T-helper 17 cell (primary cell): ENCODE results near the gene CD55. TPM values are rescaled to one million over a fixed set of nuclear protein-coding genes. Genes with fewer than 3 reads are reported as not detected.

Source experiments
- ATAC-seq: fragments of 150-1000 bp; cut with Tn5 transposase; 2 replicates; pipeline ENCODE4 v1.10.0; 2021; ENCODE audit warnings: mild to moderate bottlenecking, moderate library complexity
- DNase-seq, 3 donors: peaks; one replicate each; pipeline versions ENCODE4 v3.0.0 to v3.0.0-alpha.2; 2020 to 2021
- H3K9me3 ChIP-seq: one replicate; pipeline ENCODE4 v1.7.0; 2013; ENCODE audit warnings: low read length, mild to moderate bottlenecking; ENCODE audit not compliant: control insufficient read depth, poor library complexity, severe bottlenecking
- H3K27ac Mint-ChIP-seq: one replicate; pipeline ENCODE4 v1.8.0; 2022; ENCODE audit warnings: mild to moderate bottlenecking, moderate library complexity, mixed read lengths
- H3K27me3 Mint-ChIP-seq: one replicate; pipeline ENCODE4 v1.8.0; 2022; ENCODE audit warnings: mixed read lengths
- H3K36me3 Mint-ChIP-seq: one replicate; pipeline ENCODE4 v1.8.0; 2022; ENCODE audit warnings: low read depth, mixed read lengths
- H3K4me1 Mint-ChIP-seq: one replicate; pipeline ENCODE4 v1.8.0; 2022; ENCODE audit warnings: mild to moderate bottlenecking, mixed read lengths
- H3K4me3 Mint-ChIP-seq: one replicate; pipeline ENCODE4 v1.8.0; 2022; ENCODE audit warnings: mild to moderate bottlenecking, moderate library complexity, mixed read lengths
- total RNA-seq, 4 donors: library from RNA in 2 of 4; stranded (reverse) in 2 of 4; gene quantifications; one replicate each; pipeline ENCODE4 v1.2.3 and lab custom pipeline; 2022 to 2026

The CD55 gene
- 100 to 1,000 TPM in 1 of 2 donors, 10 to 100 TPM in 1; 98.3 to 133 TPM for total RNA-seq
- 131 to 145 reads per million in 2 donors for total RNA-seq (lab: John Stamatoyannopoulos, UW)

GRCh38 chr1:207321079-207321789 is at the start of gene CD55:
Gene CD55, plus strand, starts transcription at chr1:207321678. Its CDS starts 88 bp downstream, at chr1:207321766.
- H3K9me3 ChIP-seq, result no peaks in the 10 kb centered on the region
- peak; percentile 95 to 99 (median 95) for DNase-seq
- no peaks in the 10 kb centered on the region for H3K27me3 Mint-ChIP-seq
- H3K27ac Mint-ChIP-seq, result peak within 1 kb of the TSS; percentile 99
- H3K4me1 Mint-ChIP-seq, result peaks cover 23% of the 10 kb centered on the region
- ATAC-seq, result peak; percentile 92
- H3K36me3 Mint-ChIP-seq, result no peaks in the 10 kb centered on the region
- peak within 1 kb of the TSS; percentile 97 for H3K4me3 Mint-ChIP-seq

- H3K27me3 Mint-ChIP-seq, result no peaks in the 10 kb centered on the region
- no peaks in the 10 kb centered on the region for H3K36me3 Mint-ChIP-seq
These were observed 46.6 kb upstream of the CD55 start for GRCh38 chr1:207274882-207275281.

GRCh38 chr1:207276465-207276864 is 45.0 kb upstream of the CD55 start:
- Mint-ChIP-seq H3K27ac (no peak overlapping the region), H3K4me3 (no peak overlapping the region)
- DNase-seq, result no peak

More at GRCh38 chr1:207274882-207275281, 46.6 kb upstream of the CD55 start:
- Mint-ChIP-seq H3K4me1 (peaks cover 2% of the 10 kb centered on the region), H3K4me3 (no peak overlapping the region), H3K27ac (no peak overlapping the region)
- no peaks in the 10 kb centered on the region for H3K9me3 ChIP-seq
- no peak for DNase-seq
- ATAC-seq, result no peak

GRCh38 chr1:207277241-207277640 is 44.2 kb upstream of the CD55 start:
- no peaks in the 10 kb centered on the region for H3K27me3 Mint-ChIP-seq
- no peak overlapping the region for H3K27ac Mint-ChIP-seq
- peaks cover 6% of the 10 kb centered on the region for H3K4me1 Mint-ChIP-seq
- no peaks in the 10 kb centered on the region for H3K9me3 ChIP-seq
- no peak overlapping the region for H3K4me3 Mint-ChIP-seq
- no peak for DNase-seq
- no peaks in the 10 kb centered on the region for H3K36me3 Mint-ChIP-seq
- no peak for ATAC-seq

More at GRCh38 chr1:207276465-207276864, 45.0 kb upstream of the CD55 start:
- Mint-ChIP-seq H3K27me3 (no peaks in the 10 kb centered on the region), H3K36me3 (no peaks in the 10 kb centered on the region), H3K4me1 (peaks cover 2% of the 10 kb centered on the region)
- no peaks in the 10 kb centered on the region for H3K9me3 ChIP-seq
- no peak for ATAC-seq

- no peaks in the 10 kb centered on the region for H3K36me3 Mint-ChIP-seq
- no peaks in the 10 kb centered on the region for H3K9me3 ChIP-seq
- H3K4me1 Mint-ChIP-seq, result peaks cover 20% of the 10 kb centered on the region
- DNase-seq (no peak), ATAC-seq (no peak)
- no peak overlapping the region for H3K4me3 Mint-ChIP-seq
- no peaks in the 10 kb centered on the region for H3K27me3 Mint-ChIP-seq
- H3K27ac Mint-ChIP-seq, result no peak overlapping the region
These were observed 41.8 kb upstream of the CD55 start for GRCh38 chr1:207279652-207280051.

GRCh38 chr1:207280706-207281105 is 40.8 kb upstream of the CD55 start:
- Mint-ChIP-seq H3K4me3 (no peak overlapping the region), H3K27me3 (no peaks in the 10 kb centered on the region), H3K4me1 (peaks cover 20% of the 10 kb centered on the region)

GRCh38 chr1:207282058-207282457 is 39.4 kb upstream of the CD55 start:
- Mint-ChIP-seq H3K27me3 (no peaks in the 10 kb centered on the region), H3K4me3 (no peak overlapping the region), H3K27ac (peak overlapping the region; percentile 1), H3K36me3 (no peaks in the 10 kb centered on the region), H3K4me1 (peaks cover 20% of the 10 kb centered on the region)
- no peaks in the 10 kb centered on the region for H3K9me3 ChIP-seq
- DNase-seq (no peak), ATAC-seq (no peak)

More at GRCh38 chr1:207280706-207281105, 40.8 kb upstream of the CD55 start:
- H3K27ac Mint-ChIP-seq, result no peak overlapping the region
- DNase-seq (no peak), ATAC-seq (no peak)
- no peaks in the 10 kb centered on the region for H3K9me3 ChIP-seq
- no peaks in the 10 kb centered on the region for H3K36me3 Mint-ChIP-seq

- no peaks in the 10 kb centered on the region for H3K9me3 ChIP-seq
- H3K27me3 Mint-ChIP-seq, result peaks cover 1% of the 10 kb centered on the region
- DNase-seq (no peak), ATAC-seq (no peak)
- peaks cover 17% of the 10 kb centered on the region for H3K4me1 Mint-ChIP-seq
- H3K4me3 Mint-ChIP-seq, result peak overlapping the region; percentile 57
- no peak overlapping the region for H3K27ac Mint-ChIP-seq
- no peaks in the 10 kb centered on the region for H3K36me3 Mint-ChIP-seq
These were observed 38.7 kb upstream of the CD55 start for GRCh38 chr1:207282496-207283380.

GRCh38 chr1:207283421-207283820 is 38.1 kb upstream of the CD55 start:
- Mint-ChIP-seq H3K4me3 (no peak overlapping the region), H3K27ac (no peak overlapping the region), H3K4me1 (peaks cover 17% of the 10 kb centered on the region), H3K27me3 (peaks cover 8% of the 10 kb centered on the region), H3K36me3 (no peaks in the 10 kb centered on the region)
- DNase-seq (no peak), ATAC-seq (no peak)
- no peaks in the 10 kb centered on the region for H3K9me3 ChIP-seq

GRCh38 chr1:207284209-207284897 is 37.1 kb upstream of the CD55 start:
- Mint-ChIP-seq H3K36me3 (no peaks in the 10 kb centered on the region), H3K4me3 (no peak overlapping the region), H3K4me1 (peaks cover 17% of the 10 kb centered on the region), H3K27me3 (peaks cover 9% of the 10 kb centered on the region), H3K27ac (no peak overlapping the region)
- ATAC-seq (no peak), DNase-seq (no peak)
- no peaks in the 10 kb centered on the region for H3K9me3 ChIP-seq

- no peak for ATAC-seq
- Mint-ChIP-seq H3K4me1 (peaks cover 13% of the 10 kb centered on the region), H3K4me3 (no peak overlapping the region), H3K27ac (no peak overlapping the region), H3K27me3 (peaks cover 9% of the 10 kb centered on the region), H3K36me3 (no peaks in the 10 kb centered on the region)
- no peak for DNase-seq
- no peaks in the 10 kb centered on the region for H3K9me3 ChIP-seq
These were observed 34.6 kb upstream of the CD55 start for GRCh38 chr1:207286786-207287468.

GRCh38 chr1:207288315-207288714 is 33.2 kb upstream of the CD55 start:
- peaks cover 9% of the 10 kb centered on the region for H3K27me3 Mint-ChIP-seq
- no peak overlapping the region for H3K4me3 Mint-ChIP-seq
- H3K4me1 Mint-ChIP-seq, result peaks cover 3% of the 10 kb centered on the region
- peaks cover 2% of the 10 kb centered on the region for H3K36me3 Mint-ChIP-seq
- no peak overlapping the region for H3K27ac Mint-ChIP-seq
- no peaks in the 10 kb centered on the region for H3K9me3 ChIP-seq
- no peak for ATAC-seq
- no peak for DNase-seq
